Erythroblast (primary cell): ENCODE measurements around the gene RTP2.
A peak's percentile ranks its signal among the peaks of the same experiment; 100 is the strongest.

Experiments used
- DNase-seq, 2 experiments: peaks; one replicate each; lab custom pipeline; 2025; lab: John Stamatoyannopoulos, UW
- GATA1 ChIP-seq: IDR thresholded peaks from 2 replicates; pipeline ENCODE4 v1.6.1; 2011; ENCODE audit warnings: low read depth, mild to moderate bottlenecking, control low read depth, low read length, moderate library complexity
- POLR2A ChIP-seq: IDR thresholded peaks from 2 replicates; pipeline ENCODE4 v1.6.1; 2011; ENCODE audit warnings: mild to moderate bottlenecking, low read length

RTP2 gene

GRCh38 chr3:187702507-187703033 is at the start of gene RTP2:
RTP2 (minus strand) TSS chr3:187702557; CDS start chr3:187702128, 429 bp downstream.
- TF ChIP-seq POLR2A (no peak), GATA1 (no peak)
- DNase-seq, result no peak

GRCh38 chr3:187750513-187751123 is 48.3 kb upstream of the RTP2 start:
- TF ChIP-seq GATA1, result no peak
- TF ChIP-seq POLR2A, result no peak
- DNase-seq, result no peak

GRCh38 chr3:187750006-187750512 is 47.7 kb upstream of the RTP2 start:
- no peak for TF ChIP-seq POLR2A
- no peak for TF ChIP-seq GATA1
- DNase-seq, result no peak

- TF ChIP-seq POLR2A, result no peak
- no peak for TF ChIP-seq GATA1
- DNase-seq, result peak; percentile 80 to 91
Observed at GRCh38 chr3:187748050-187748481, 45.7 kb upstream of the RTP2 start.

- DNase-seq, result no peak
- TF ChIP-seq GATA1, result no peak
- no peak for TF ChIP-seq POLR2A
Observed at GRCh38 chr3:187747506-187747905, 45.1 kb upstream of the RTP2 start.

- TF ChIP-seq GATA1 (no peak), POLR2A (no peak)
- peak; percentile 11 to 65 for DNase-seq
Observed at GRCh38 chr3:187746442-187747281, 44.3 kb upstream of the RTP2 start.

- DNase-seq, result peak in 1 of 2 experiments; percentile 79
- no peak for TF ChIP-seq GATA1
- no peak for TF ChIP-seq POLR2A
Observed at GRCh38 chr3:187746059-187746441, 43.7 kb upstream of the RTP2 start.

GRCh38 chr3:187745201-187746058 is 43.1 kb upstream of the RTP2 start, which contains the start of gene BCL6:
BCL6 (minus strand) TSS chr3:187745468; CDS start chr3:187733693, 11,775 bp downstream.
- DNase-seq, result peak; percentile 97 to 99
- TF ChIP-seq POLR2A (peak; percentile 84), GATA1 (no peak)

- TF ChIP-seq POLR2A (peak; percentile 74), GATA1 (no peak)
- DNase-seq, result peak; percentile 80 to 90
Observed at GRCh38 chr3:187744169-187745151, 42.1 kb upstream of the RTP2 start.

GRCh38 chr3:187743195-187744141 is 41.1 kb upstream of the RTP2 start:
- no peak for TF ChIP-seq GATA1
- TF ChIP-seq POLR2A, result no peak
- DNase-seq, result peak; percentile 71 to 88
